ENCODE results near the gene HECTD1.
"Not testable (repeated sequence)": the region's sequence is repeated elsewhere in the genome, so short reads cannot be mapped to it uniquely, and the experiment has no call there.

HECTD1 gene

GRCh38 chr14:31078766-31079165 lies 128.8 kb downstream of the HECTD1 start:
- no peak overlapping the region for H3K4me3 ChIP-seq (ENCODE audit: low read depth, low read length)
- TF ChIP-seq CTCF (IDR thresholded peaks at IDR 0.05; ENCODE audit: borderline replicate concordance, insufficient read depth, low read depth, low read length): no peak

- TF ChIP-seq CTCF (IDR thresholded peaks at IDR 0.05; ENCODE audit: borderline replicate concordance, insufficient read depth, low read depth, low read length): no peak
- no peak overlapping the region for H3K4me3 ChIP-seq (ENCODE audit: low read depth, low read length)
Measured at GRCh38 chr14:31075144-31075543, 132.4 kb downstream of the HECTD1 start.

GRCh38 chr14:31071151-31071550 lies 136.4 kb downstream of the HECTD1 start:
- H3K4me3 ChIP-seq (ENCODE audit: low read depth, low read length): no peak overlapping the region
- TF ChIP-seq CTCF (IDR thresholded peaks at IDR 0.05; ENCODE audit: borderline replicate concordance, insufficient read depth, low read depth, low read length): no peak

GRCh38 chr14:31070431-31070830 lies 137.2 kb downstream of the HECTD1 start:
- TF ChIP-seq CTCF (IDR thresholded peaks at IDR 0.05; ENCODE audit: borderline replicate concordance, insufficient read depth, low read depth, low read length): no peak

GRCh38 chr14:31069343-31069742 lies 138.2 kb downstream of the HECTD1 start:
- no peak overlapping the region for H3K4me3 ChIP-seq (ENCODE audit: low read depth, low read length)
- TF ChIP-seq CTCF (IDR thresholded peaks at IDR 0.05; ENCODE audit: borderline replicate concordance, insufficient read depth, low read depth, low read length): no peak

More at GRCh38 chr14:31070431-31070830, 137.2 kb downstream of the HECTD1 start:
- H3K4me3 ChIP-seq (ENCODE audit: low read depth, low read length): no peak overlapping the region

- H3K4me3 ChIP-seq (ENCODE audit: low read depth, low read length): no peak overlapping the region
- no peak for TF ChIP-seq CTCF (IDR thresholded peaks at IDR 0.05; ENCODE audit: borderline replicate concordance, insufficient read depth, low read depth, low read length)
Measured at GRCh38 chr14:31068235-31068634, 139.4 kb downstream of the HECTD1 start.

- not testable (repeated sequence) for H3K4me3 ChIP-seq (ENCODE audit: low read depth, low read length)
Measured at GRCh38 chr14:31062908-31063307, 144.7 kb downstream of the HECTD1 start.
